ENCODE data around the gene SLC39A1.
"Not testable (repeated sequence)": the region's sequence is repeated elsewhere in the genome, so short reads cannot be mapped to it uniquely, and the experiment has no call there.

The SLC39A1 gene

DNA sequence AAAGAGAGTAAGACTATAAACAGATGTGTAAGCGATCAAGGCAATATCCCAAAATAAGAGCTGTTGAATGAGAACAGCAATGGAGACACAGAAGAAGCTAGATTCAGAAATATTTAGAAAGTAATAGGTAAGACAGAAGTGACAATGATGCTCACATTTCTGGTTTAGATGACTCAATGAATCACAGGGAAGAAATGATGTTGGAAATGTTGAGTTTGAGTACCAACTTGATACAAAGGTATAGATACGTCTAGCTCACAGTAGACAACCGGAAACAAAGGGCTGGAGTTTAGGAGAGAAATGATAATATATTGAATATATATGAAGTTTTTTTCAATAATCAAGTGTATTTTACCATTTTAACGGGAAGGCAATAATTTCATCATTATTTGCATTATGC is 47.0 kb downstream of the SLC39A1 start:
- Mint-ChIP-seq H3K4me1 (peaks cover 54% of the 10 kb centered on the region), H3K36me3 (peaks cover 57% of the 10 kb centered on the region), H3K4me3 (no peak overlapping the region), H3K27ac (no peak overlapping the region), H3K9me3 (no peaks in the 10 kb centered on the region)
- DNase-seq (ENCODE audit: low spot score in 2 of 2): no peak
- peak; percentile 39 for ATAC-seq

GRCh38 chr1:153912349-153912748 is 51.0 kb downstream of the SLC39A1 start:
- DNase-seq (ENCODE audit: low spot score in 2 of 2) (no peak), ATAC-seq (no peak)
- Mint-ChIP-seq H3K27ac (no peak overlapping the region), H3K36me3 (peaks cover 55% of the 10 kb centered on the region), H3K4me3 (no peak overlapping the region), H3K4me1 (peaks cover 26% of the 10 kb centered on the region), H3K9me3 (no peaks in the 10 kb centered on the region)

DNA sequence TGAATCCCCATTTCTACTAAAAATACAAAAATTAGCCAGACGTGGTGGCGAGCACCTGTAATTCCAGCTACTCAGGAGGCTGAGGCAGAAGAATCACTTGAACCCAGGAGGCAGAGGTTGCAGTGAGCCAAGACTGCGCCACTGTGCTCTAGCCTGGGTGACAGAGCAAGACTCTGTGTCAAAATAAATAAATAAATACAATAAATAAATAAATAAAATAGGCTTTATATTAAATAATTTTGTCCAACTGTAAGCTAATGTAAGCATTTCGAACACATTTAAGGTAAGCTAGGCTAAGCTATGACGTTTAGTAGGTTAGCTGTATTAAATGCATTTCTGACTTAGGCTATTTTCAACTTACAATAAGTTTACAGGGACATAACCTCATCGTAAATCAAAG is 52.8 kb downstream of the SLC39A1 start:
- H3K4me3 Mint-ChIP-seq; H3K27ac Mint-ChIP-seq; DNase-seq (ENCODE audit: low spot score in 2 of 2); ATAC-seq; H3K9me3 Mint-ChIP-seq: not testable (repeated sequence)
- peaks cover 24% of the 10 kb centered on the region for H3K4me1 Mint-ChIP-seq
- peaks cover 58% of the 10 kb centered on the region for H3K36me3 Mint-ChIP-seq

All from stimulated activated effector memory CD8-positive, alpha-beta T cell treated with anti-CD3 and anti-CD28 coated beads, Interleukin-12 subunit alpha, Interleukin-12 subunit beta, amount 100 ng/mL, for 72 hours (primary cell).